HG03135 (cell line): Measurements from ENCODE around the gene BCAS4.

Experiments
- ATAC-seq: cut with Tn5 transposase; IDR thresholded peaks from one replicate; pipeline ENCODE4 v1.9.1; 2021; ENCODE audit warnings: mild to moderate bottlenecking, moderate library complexity; ENCODE audit not compliant: unreplicated experiment

Gene BCAS4

DNA sequence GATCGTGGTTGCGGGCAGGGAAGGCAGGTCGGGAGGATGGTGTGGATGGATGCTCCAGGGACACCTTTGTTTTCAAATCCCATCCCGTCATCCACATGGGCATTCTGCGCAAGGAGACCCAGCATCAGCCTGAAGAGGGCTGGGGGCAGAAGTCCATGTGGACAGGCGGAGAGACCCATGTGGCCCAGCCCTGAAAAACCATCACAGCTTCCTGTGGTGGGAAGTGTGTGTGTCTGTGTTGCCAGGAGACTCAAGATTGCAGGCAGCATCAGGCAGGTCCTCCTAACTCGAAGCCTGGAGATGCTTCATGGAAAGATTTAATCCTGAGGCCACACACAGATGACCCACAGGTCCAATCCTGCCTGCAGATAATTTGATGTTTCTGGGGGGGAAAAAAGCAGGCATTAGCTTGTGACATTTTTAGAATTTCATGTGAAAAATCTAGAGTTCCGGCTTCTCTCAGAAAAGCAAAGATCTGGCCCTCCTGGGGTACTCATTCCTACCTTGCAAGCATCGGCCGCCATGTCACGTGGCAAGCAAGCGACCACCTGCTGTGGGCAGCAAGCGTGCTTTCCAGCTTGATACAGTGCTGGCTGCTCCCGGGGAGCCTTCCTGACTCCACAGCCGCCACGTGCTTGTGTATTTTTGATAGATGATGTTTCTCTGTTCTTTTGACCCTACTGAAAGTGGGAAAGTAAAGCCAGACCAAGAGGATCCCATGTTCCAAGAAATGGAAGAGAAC, 25.8 kb downstream of the BCAS4 start:
- no peak for ATAC-seq

DNA sequence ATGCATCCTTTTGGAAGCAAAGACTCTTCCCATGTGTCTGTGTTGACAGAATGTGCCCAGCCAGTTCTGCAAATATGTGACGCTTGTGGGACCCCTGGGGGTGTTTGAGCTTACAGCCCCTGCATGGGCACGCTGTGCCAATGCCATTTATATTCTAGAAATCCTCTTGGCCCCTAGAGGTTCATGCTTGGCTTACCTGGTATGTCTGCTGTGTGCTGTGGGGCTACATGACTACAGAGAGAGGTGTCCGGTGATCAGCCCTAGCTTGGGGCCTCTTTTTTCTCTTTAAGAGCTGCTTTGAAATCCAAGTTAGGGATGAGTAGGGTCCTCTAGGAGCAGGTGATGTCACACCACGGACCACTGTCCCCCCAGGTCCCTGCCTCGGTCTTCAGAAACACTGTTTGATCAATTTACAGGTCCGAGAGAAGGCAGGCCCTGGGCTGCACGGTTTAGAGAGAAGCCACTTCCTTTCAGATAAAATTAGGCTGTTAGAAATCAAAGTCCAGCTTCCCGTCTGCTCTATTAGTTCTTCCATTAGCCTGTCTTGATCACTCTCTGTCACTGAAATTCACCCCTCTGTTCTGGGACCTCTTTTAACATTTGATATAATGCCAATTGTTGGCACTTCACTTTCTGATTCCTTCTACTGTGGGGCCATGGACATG, 26.5 kb downstream of the BCAS4 start:
- no peak for ATAC-seq

DNA sequence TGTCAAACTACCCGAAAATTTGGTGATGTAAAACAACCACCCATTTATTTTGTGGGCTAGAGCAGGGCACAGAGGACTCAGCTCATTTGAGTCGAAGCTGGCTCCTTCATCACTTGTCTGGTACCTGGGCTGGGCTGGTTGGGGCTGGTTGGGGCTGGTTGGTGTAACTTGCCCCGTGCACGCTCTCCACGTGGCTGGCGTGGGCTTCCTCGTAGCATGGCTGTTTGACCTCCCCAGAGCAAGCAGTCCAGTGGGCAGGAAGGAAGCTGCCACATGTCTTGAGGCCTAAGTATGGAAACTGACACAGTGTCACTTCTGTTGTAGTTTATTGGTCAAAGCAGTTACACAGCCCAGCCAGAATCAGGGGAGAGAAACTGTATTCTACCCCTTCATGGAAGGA, 27.1 kb downstream of the BCAS4 start:
- no peak for ATAC-seq

DNA sequence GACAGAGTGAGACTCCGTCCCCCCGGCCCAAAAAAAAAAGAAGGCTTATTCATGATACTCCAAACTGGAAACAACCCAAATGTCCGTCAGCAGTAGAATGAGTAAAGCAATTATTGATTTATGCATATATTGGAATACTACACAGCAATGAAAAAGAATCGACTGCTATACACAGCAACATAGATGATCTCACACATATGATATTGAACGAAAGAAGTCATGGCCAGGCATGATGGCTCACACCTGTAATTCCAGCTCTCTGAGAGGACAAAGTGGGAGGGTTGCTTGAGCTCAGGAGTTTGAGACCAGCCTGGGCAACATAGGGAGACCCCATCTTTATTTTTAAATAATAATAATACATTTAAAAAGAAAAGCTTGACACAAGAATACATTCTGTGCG, 28.5 kb downstream of the BCAS4 start:
- no peak for ATAC-seq

DNA sequence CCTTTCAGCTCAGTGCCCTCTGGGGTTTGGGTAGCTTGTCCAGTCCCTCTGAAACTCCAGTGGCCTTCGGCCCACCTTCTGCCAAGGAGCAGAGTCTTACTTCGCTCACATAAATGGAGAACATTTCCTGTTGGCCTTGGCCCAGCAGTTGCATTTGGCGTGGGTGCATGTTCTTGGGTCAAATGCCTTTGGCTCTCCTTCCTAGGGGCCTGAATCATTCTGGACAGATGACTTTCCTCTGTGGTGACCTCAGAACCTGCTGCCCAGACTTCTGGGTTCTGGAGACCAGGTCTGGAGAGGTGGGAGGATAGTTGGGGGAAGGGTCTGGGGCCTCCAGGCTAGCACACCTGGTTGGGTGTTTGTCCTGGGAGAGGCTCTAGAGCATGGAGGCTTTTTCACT, 29.3 kb downstream of the BCAS4 start:
- no peak for ATAC-seq

DNA sequence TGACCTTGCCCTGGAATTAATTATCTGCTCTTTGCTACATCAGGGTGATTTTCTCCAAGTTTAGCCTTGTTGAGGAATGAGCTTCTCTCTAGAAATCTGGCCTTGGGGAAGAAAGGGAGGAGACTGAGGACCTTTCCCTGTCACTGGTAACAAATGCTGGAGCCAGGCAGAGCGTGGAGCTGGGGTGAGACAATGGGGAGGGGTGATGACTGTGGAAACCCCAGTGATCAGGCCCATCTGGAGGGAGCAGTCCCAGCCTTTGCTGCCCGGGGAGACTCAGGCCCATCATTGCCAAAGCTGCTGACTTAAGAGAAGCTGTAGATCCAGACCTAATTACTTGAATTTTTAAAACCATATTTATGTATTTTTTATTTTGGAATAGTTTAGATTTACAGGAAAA, 31.3 kb downstream of the BCAS4 start:
- ATAC-seq = no peak

DNA sequence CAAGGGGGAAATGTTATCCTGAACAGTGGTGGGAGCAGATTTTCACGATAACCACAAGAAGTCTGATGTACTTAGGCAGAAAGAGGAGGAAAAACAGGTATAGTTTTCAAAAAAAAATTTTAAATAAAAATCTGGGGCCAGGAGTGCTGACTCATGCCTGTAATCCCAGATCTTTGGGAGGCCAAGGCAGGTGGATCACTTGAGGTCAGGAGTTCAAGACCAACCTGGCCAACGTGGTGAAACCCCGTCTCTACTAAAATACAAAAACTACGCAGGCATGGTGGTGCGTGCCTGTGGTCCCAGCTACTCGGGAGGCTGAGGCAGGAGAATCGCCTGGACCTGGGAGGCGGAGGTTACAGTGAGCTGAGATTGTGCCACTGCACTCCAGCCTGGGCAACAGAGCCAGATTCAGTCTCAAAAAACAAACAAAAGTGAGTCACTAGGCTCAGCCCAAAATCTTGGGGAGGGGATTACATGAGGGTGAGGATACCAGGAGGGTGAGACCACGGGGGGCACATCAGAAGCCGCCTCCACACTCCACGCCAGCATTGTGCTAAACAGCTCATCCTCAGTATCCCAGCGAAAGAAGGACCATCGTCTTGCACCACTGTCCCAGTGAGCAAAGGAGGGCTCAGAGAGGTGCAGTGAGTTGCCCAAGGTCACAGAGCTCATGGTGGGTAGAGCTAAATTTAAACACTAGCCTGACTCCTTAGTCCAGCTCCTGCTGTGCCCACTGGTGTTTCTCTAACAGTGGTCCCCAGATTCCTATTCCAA, 33.7 kb downstream of the BCAS4 start:
- ATAC-seq = no peak

DNA sequence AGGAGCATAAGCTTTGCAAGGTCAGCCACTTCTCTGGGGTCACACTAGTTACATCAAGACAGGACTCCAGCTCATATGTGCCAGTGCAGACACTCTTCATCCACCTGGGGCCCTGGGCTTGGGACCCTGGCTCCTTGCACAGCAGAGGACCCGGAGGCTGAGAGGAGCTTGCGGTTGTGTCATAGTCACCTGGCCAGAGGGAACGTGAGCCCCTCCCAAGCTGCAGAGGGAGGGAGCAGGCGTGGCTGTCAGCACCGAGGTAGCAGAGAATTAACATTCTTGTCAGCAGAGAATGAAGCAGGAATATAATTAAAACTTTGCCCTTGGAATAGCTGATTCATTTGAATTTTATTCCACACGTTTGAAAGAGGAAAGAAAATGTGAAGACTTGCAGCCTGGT, 36.8 kb downstream of the BCAS4 start:
- ATAC-seq = no peak

DNA sequence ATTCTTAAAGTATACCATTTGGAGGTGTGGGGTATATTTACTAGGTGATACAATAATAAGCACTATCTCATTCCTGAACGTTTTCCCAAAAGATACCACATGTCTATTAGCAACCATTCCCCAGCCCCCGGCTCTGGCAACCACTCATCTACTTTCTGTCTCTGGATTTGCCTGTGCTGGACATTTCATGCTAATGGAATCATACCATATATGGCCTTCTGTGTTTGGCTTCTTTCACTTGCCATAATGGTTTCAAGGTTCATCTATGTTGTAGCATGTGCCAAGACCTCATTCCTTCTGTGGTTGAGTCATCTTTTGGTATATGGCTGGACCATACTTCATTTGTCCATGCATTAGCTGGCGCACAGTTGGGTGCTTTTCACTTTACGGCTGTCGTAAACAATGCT, 39.7 kb downstream of the BCAS4 start:
- no peak for ATAC-seq

DNA sequence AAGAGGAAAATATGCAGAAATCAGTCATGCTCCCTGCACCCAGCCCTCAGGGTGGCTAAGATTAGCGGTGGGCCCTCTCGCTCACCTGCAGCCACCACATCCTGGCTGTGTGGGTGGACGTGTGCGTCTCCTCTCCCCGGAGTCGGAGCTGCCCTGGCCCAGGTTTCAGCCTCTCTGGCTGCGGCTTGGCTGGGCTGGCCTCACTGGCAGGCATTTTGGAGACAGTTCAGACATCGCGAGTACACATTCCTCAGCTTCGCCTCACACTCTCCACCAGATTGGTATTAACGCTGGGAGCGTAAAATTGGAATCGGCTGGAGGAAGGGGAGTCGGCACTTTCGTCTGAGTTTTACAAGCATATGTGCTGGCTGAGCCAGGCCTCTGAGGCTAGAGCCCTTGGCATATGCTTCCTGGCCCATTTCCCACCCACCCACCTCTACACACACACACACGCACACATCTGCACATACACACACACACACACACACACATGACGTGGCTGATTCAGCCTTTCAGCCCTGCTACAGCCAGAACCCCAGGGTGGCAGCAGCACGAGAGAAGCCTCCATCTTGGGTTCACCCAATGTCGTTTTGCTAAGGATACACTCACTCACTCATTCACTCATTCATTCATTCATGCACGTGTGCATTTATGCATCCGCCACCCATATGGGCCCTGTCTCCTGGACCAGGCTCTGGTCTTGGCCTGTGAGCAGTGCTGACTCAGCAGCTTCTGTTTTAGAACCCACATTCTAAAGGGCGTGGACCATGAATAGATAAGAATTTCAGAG, 42.9 kb downstream of the BCAS4 start:
- no peak for ATAC-seq

DNA sequence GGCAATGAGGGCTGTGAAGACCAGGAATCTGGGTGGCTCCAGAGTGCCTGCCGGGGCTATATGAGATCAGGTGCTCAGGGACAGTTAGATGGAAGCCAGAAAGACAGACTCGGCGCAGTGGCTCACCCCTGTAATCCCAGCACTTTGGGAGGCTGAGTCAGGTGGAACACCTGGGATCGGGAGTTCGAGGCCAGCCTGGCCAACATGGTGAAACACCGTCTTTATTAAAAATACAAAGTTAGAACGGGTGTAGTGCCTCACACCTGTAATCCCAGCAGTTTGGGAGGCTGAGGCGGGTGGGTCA, 43.4 kb downstream of the BCAS4 start:
- ATAC-seq = no peak

DNA sequence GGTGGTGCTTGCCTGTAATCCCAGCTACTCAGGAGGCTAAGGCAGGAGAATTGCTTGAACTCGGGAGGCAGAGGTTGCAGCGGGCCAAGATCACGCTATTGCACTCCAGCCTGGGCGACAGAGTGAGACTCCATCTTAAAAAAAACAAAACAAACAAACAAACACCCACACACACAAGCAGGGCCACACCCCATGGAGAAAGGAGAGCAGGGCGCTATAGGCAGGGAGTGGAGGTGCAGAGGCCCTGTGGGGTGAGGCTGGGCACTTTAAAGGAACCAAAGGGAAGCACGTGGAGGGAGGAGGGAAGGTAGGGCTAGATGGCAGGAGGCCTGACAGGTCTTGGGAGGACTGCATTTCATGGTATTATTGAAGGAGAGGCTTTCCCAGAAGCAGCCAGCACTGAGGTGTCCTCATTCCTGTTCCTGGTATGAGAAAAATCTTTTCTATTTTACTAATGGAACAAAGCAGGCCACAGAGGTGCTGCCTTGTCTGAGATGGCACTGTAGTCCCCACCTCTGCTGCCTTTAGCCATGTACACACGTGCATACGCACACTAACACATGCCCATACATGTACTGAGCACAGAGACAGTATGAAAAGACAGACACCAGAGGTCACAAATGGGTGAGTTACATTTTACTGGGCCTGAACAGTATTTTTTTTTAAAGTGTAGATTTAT, 44.0 kb downstream of the BCAS4 start:
- ATAC-seq = no peak

DNA sequence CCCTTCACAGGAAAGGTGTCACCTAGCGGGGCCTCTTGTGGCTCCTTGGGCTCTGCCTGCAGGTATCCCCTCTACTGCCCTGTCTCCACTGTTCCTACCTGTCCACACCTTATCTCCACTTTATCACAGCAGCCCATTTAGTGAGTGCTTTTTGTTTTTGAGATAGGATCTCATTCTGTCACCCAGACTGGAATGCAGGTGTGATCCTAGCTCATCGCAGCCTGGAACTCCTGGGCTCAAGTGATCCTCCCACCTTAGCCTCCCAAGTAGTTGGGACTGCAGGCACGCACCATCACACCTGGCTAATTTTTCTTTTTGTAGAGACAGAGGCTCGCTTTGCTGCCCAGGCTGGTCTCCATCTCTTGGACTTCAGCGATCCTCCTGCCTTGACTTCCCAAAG, 48.0 kb downstream of the BCAS4 start:
- ATAC-seq = no peak

DNA sequence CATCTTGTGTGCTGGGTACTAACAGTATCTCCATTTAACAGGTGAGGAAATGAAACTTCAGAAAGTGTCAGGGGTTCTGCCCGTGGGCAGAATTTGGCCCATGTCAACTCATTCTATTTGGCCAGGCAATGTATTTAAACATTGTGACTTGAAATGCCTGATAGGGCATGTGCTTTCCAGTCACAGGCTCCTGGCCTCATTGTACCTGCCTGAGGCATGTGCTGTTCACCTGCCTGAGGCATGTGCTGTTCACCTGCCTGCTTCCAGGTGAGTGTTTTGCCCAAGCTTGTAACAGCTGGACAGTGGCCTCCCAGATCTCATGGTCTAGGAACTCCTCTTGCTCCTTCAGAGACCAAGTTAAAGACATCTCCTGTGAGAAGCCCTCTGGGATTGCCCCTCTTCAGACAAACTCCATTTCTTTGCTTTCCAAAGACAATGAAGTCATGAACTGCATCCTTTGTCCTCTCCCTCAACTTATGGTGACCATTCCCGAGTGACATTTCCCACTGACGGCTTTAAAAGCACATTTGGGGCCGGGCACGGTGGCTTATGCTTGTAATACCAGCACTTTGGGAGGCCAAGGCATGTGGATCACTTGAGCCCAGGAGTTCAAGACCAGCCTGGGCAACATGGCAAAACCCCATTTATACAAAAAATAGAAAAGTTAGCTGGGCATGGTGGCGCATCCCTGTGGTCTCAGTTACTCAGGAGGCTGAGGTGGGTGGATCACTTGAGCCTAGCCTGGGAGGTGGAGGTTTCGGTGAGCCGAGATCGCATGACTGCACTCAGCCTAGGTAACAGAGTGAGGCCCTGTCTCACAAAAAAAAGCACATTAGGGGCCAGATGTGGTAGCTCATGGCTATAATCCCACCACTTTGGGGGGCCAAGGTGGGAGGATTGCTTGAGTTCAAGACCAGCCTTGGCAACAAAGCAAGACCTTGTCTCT, 48.7 kb downstream of the BCAS4 start:
- ATAC-seq = no peak

DNA sequence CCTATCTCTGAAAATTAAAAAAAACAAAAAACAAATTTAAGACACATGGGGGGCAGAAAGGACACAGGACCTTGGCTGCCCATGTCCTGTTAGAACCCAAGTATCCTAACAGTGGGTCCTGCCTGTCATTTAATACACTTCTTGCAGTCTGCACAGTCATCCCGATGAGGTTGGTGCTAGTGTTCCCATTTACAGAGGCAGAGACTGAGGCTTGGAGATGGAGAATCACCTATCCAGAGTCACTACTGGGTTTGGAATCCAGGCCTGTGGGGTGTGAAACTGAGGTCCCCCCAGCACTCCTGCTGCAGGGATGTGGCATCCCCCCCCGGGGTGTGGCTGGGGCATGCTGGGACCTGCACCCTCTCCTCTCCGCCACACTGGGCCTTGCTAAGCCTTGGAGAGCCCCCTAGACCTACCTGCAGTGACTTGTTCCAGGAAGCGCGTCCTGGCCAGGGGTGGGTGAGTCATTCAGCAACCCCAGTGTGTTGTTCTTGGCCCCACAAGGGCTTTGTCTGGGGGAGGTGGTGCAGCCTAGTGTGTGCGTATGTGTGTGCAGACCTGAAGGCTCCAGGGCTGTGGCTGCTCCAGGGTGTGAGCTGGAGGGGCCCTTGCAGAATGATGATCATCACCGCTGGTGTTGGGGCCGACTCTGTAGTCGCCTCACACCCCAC, 49.7 kb downstream of the BCAS4 start:
- peak; percentile 80 for ATAC-seq

DNA sequence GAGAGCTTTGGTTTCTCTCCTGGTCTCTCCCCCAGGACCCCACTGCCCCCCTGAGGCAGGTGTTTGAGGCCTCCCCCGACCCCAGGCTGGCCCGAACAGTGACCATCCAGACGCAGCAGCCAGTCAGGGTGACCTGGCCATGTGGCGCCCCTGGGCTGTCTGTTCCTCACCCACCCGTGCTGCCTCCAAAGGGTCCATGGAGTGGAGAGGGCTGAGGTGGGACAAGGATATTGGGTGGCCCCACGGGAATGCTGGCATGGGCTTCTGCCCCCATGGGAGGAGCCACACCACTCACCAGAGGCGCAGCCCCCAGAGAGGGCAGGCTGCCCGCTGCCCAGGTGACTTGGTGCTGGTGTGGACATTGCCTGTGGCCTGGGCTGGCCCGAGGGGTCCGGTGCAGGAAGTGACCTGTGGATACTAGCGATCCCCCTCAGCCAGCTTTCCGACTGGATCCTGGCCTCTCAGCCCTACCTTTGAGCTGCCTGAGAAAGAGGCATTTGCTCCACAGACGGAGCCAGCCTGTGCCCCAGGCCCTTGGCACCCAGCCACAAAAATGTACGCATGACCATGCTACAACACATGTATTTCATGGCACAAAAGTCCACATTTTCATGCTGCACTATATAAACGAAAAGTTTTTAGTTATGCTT, 50.8 kb downstream of the BCAS4 start:
- no peak for ATAC-seq

DNA sequence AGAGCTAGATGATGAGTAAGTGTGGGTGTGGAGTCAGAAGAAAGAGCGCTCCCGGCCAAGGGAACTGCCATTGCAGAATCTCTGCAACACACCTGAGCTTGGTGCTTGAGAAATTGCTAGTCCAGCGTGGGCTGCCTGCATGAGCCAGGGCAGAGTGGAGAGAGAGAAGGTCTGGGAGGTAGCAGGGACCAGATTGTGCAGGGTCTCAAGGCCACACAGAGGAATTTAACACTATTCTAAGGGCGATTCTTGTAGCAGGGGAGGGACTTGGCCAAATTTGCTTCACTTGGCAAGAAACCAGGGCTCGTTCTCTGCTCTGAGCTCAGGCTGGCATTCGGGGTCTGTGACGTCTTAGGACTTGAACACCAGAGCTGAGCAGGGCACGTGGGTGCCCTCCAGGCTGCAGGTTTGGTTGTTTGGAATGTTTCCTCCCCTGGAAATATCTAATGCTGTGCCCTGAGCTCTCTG, 53.5 kb downstream of the BCAS4 start:
- no peak for ATAC-seq

DNA sequence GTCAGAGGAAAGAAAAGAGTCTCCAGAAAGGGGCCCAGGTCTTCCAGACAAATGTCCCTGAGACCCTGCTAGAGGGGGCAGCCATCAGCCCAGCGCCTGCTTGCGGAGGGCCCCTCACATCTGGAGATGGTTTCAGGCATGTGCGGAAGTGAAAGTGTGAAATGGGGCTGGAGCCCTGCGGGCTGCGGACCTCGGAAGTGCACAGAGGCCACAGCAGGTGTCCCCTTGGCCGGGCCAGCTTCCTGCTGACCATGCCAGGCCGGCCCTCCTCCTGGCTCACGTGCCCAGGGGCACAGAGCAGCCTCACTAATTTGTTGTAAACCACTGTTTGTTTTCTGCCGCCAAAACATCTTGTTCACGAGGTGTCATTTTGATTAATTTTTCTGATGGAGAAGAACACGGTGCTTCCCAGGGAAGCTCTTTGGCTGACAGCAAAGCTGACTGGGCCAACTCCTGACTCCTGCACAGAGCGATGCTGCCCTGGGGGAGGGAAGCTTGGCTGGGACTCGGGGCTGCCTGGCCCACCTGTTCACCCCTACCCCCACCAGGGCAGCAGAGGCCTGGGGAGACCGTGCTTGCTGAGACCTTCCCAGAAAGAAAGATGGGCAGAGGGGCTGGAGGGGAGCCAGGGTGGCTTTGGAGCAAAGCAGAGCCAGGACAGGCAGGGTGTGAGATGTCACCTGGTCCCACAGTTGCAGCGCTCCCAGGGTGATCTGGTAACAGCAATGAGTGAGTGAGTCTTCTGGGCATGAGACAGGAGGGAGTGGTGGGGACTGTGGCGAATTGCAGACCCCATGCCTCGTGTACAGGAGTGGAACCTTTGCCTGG, 54.2 kb downstream of the BCAS4 start:
- no peak for ATAC-seq
